ENCODE results near the gene PCDHGC3.
"Not testable (repeated sequence)": the region's sequence is repeated elsewhere in the genome, so short reads cannot be mapped to it uniquely, and the experiment has no call there.

Gene PCDHGC3

DNA sequence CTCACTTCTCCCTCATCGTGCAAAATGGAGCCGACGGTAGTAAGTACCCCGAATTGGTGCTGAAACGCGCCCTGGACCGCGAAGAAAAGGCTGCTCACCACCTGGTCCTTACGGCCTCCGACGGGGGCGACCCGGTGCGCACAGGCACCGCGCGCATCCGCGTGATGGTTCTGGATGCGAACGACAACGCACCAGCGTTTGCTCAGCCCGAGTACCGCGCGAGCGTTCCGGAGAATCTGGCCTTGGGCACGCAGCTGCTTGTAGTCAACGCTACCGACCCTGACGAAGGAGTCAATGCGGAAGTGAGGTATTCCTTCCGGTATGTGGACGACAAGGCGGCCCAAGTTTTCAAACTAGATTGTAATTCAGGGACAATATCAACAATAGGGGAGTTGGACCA lies 44.5 kb upstream of the PCDHGC3 start:
- H3K27me3 ChIP-seq (ENCODE audit: control insufficient read depth, low read length): no peaks in the 10 kb centered on the region
- 0 out of 2 replicates have a peak, but pooled peaks cover 6% of the 10 kb centered on the region for H3F3A ChIP-seq (ENCODE audit: control insufficient read depth, insufficient read depth)
- H3K4me1 ChIP-seq (ENCODE audit: control insufficient read depth, low read length): 0 out of 2 replicates have a peak, but pooled peaks cover 3% of the 10 kb centered on the region
- peak overlapping the region; percentile 69 for H3K4me3 ChIP-seq (ENCODE audit: low read length)
- peak overlapping the region; percentile 60 for H3K4me2 ChIP-seq (ENCODE audit: low read length)
- no peaks in the 10 kb centered on the region for H3K79me2 ChIP-seq (ENCODE audit: control insufficient read depth, low read length)
- H3K9me2 ChIP-seq (replicated peaks; ENCODE audit: control insufficient read depth, low read length): no peaks in the 10 kb centered on the region
- H3K36me3 ChIP-seq (ENCODE audit: control insufficient read depth, low read length): peaks cover 24% of the 10 kb centered on the region
- no peaks in the 10 kb centered on the region for H4K20me1 ChIP-seq (ENCODE audit: control insufficient read depth, insufficient read depth, low read depth, low read length)
- H3K9me3 ChIP-seq (ENCODE audit: control insufficient read depth, insufficient read depth, low read length): peaks cover 18% of the 10 kb centered on the region
- TF ChIP-seq EZH2phosphoT487 (IDR thresholded peaks at IDR 0.05; ENCODE audit: borderline replicate concordance, low read length): no peak
- TF ChIP-seq, protein P1, sequence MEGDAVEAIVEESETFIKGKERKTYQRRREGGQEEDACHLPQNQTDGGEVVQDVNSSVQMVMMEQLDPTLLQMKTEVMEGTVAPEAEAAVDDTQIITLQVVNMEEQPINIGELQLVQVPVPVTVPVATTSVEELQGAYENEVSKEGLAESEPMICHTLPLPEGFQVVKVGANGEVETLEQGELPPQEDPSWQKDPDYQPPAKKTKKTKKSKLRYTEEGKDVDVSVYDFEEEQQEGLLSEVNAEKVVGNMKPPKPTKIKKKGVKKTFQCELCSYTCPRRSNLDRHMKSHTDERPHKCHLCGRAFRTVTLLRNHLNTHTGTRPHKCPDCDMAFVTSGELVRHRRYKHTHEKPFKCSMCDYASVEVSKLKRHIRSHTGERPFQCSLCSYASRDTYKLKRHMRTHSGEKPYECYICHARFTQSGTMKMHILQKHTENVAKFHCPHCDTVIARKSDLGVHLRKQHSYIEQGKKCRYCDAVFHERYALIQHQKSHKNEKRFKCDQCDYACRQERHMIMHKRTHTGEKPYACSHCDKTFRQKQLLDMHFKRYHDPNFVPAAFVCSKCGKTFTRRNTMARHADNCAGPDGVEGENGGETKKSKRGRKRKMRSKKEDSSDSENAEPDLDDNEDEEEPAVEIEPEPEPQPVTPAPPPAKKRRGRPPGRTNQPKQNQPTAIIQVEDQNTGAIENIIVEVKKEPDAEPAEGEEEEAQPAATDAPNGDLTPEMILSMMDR (IDR thresholded peaks at IDR 0.05; ENCODE audit: low read depth, low read length, poor library complexity, severe bottlenecking): no peak
- H3K27ac ChIP-seq (ENCODE audit: low read depth, low read length): no peak overlapping the region

DNA sequence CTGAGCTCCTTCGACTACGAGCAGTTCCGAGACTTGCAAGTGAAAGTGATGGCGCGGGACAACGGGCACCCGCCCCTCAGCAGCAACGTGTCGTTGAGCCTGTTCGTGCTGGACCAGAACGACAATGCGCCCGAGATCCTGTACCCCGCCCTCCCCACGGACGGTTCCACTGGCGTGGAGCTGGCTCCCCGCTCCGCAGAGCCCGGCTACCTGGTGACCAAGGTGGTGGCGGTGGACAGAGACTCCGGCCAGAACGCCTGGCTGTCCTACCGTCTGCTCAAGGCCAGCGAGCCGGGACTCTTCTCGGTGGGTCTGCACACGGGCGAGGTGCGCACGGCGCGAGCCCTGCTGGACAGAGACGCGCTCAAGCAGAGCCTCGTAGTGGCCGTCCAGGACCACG lies 43.5 kb upstream of the PCDHGC3 start:
- H3K4me1 ChIP-seq (ENCODE audit: control insufficient read depth, low read length); H3K4me3 ChIP-seq (ENCODE audit: low read length); H3F3A ChIP-seq (ENCODE audit: control insufficient read depth, insufficient read depth); H3K9me2 ChIP-seq (replicated peaks; ENCODE audit: control insufficient read depth, low read length); H3K27me3 ChIP-seq (ENCODE audit: control insufficient read depth, low read length); H3K27ac ChIP-seq (ENCODE audit: low read depth, low read length); H3K4me2 ChIP-seq (ENCODE audit: low read length); H3K79me2 ChIP-seq (ENCODE audit: control insufficient read depth, low read length); H4K20me1 ChIP-seq (ENCODE audit: control insufficient read depth, insufficient read depth, low read depth, low read length): not testable (repeated sequence)
- Histone ChIP-seq H3K36me3 (ENCODE audit: control insufficient read depth, low read length) (peaks cover 23% of the 10 kb centered on the region), H3K9me3 (ENCODE audit: control insufficient read depth, insufficient read depth, low read length) (peaks cover 18% of the 10 kb centered on the region)

GRCh38 chr5:141432726-141433125 lies 43.0 kb upstream of the PCDHGC3 start:
- H3K4me1 ChIP-seq (ENCODE audit: control insufficient read depth, low read length); H3K9me2 ChIP-seq (replicated peaks; ENCODE audit: control insufficient read depth, low read length); H3K4me2 ChIP-seq (ENCODE audit: low read length); H3K27ac ChIP-seq (ENCODE audit: low read depth, low read length); H3K27me3 ChIP-seq (ENCODE audit: control insufficient read depth, low read length); H4K20me1 ChIP-seq (ENCODE audit: control insufficient read depth, insufficient read depth, low read depth, low read length); H3F3A ChIP-seq (ENCODE audit: control insufficient read depth, insufficient read depth); H3K79me2 ChIP-seq (ENCODE audit: control insufficient read depth, low read length); H3K4me3 ChIP-seq (ENCODE audit: low read length): not testable (repeated sequence)
- peaks cover 14% of the 10 kb centered on the region for H3K9me3 ChIP-seq (ENCODE audit: control insufficient read depth, insufficient read depth, low read length)
- peaks cover 18% of the 10 kb centered on the region for H3K36me3 ChIP-seq (ENCODE audit: control insufficient read depth, low read length)

DNA sequence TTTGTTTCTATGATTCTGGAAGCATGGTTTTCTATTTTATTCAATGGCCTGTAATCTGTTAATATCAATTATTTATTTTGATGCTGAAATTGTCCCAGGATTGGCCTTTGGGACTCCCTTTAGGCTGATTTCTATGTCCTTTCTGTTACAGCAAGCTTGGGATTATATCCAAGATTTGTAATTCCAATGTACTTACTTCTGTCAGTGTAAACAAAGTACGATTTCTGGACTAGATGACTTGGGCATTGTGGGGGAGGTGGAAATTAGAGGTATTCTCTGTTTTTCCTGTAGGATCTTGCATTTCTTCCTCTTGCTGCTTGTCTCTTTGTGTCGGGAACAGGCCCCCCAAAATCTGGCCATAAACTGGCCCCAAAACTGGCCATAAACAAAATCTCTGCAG lies 41.8 kb upstream of the PCDHGC3 start:
- Histone ChIP-seq H3K9me3 (ENCODE audit: control insufficient read depth, insufficient read depth, low read length) (peaks cover 14% of the 10 kb centered on the region), H3K4me3 (ENCODE audit: low read length) (no peak overlapping the region), H3K4me2 (ENCODE audit: low read length) (no peak overlapping the region), H3K79me2 (ENCODE audit: control insufficient read depth, low read length) (no peaks in the 10 kb centered on the region), H4K20me1 (ENCODE audit: control insufficient read depth, insufficient read depth, low read depth, low read length) (no peaks in the 10 kb centered on the region), H3K27me3 (ENCODE audit: control insufficient read depth, low read length) (no peaks in the 10 kb centered on the region), H3K9me2 (replicated peaks; ENCODE audit: control insufficient read depth, low read length) (no peaks in the 10 kb centered on the region), H3K4me1 (ENCODE audit: control insufficient read depth, low read length) (0 out of 2 replicates have a peak, but pooled peaks cover 3% of the 10 kb centered on the region), H3K27ac (ENCODE audit: low read depth, low read length) (no peak overlapping the region), H3F3A (ENCODE audit: control insufficient read depth, insufficient read depth) (0 out of 2 replicates have a peak, but pooled peaks cover 6% of the 10 kb centered on the region), H3K36me3 (ENCODE audit: control insufficient read depth, low read length) (peaks cover 15% of the 10 kb centered on the region)
- no peak for TF ChIP-seq EZH2phosphoT487 (IDR thresholded peaks at IDR 0.05; ENCODE audit: borderline replicate concordance, low read length)
- TF ChIP-seq, protein P1 (IDR thresholded peaks at IDR 0.05; ENCODE audit: low read depth, low read length, poor library complexity, severe bottlenecking): no peak

Measured in DOHH2 (cell line).